Mucosa of stomach (tissue), 1 donor: ENCODE results near the gene FALEC.

Experiments used
- H3K27me3 ChIP-seq: one replicate; pipeline ENCODE4 v1.7.0; 2013; ENCODE audit warnings: mild to moderate bottlenecking, low read length; ENCODE audit not compliant: control insufficient read depth, insufficient read depth
- H3K36me3 ChIP-seq: one replicate; pipeline ENCODE4 v1.7.0; 2013; ENCODE audit warnings: low read length; ENCODE audit not compliant: control insufficient read depth, insufficient read depth
- H3K4me1 ChIP-seq: one replicate; pipeline ENCODE4 v1.7.0; 2013; ENCODE audit warnings: mild to moderate bottlenecking, low read length; ENCODE audit not compliant: control insufficient read depth, insufficient read depth
- H3K4me3 ChIP-seq: one replicate; pipeline ENCODE4 v1.7.0; 2013; ENCODE audit warnings: low read length
- H3K9ac ChIP-seq: one replicate; pipeline ENCODE4 v1.7.0; 2013; ENCODE audit warnings: mild to moderate bottlenecking, low read length, moderate library complexity
- H3K9me3 ChIP-seq: one replicate; pipeline ENCODE4 v1.7.0; 2013; ENCODE audit warnings: mild to moderate bottlenecking, low read length, moderate library complexity; ENCODE audit not compliant: control insufficient read depth
- donor health status: Pancreatic carcinoma.

Gene FALEC

DNA sequence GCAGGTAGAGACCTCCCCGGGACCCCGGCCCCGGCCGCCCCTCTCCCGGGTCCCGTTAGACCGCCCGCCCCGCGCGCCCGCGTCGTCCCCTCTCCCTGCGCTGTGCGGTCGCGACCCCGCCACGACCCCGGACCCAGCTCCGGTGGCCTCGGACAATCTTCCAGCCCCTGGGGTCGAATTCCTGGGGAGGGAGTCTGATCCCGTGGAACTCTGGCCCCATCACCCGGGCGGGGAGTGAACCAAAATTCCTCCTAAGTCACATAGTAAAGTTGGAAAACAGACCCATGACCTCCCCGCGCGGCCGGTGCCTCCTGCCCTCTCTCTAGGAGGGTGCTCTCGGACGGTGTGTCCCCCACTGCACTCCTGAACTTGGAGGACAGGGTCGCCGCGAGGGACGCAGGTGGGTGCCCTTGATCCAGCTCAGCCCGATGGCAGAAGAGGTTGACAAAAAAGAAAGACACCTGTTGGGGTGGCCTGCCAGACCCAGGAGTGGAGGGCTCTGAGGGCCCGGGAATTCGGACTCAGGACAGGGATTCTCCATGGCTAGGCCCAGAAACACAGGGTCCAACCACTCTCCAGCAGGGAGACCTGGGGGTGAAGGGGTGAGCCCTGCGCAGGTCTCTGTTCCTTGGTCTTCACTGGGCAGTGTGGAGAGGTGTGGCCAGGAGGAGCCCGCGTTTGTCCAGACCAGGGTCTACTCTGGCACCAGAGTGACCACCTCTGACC lies 34.1 kb downstream of the FALEC start:
- peaks cover 24% of the 10 kb centered on the region for H3K4me1 ChIP-seq

DNA sequence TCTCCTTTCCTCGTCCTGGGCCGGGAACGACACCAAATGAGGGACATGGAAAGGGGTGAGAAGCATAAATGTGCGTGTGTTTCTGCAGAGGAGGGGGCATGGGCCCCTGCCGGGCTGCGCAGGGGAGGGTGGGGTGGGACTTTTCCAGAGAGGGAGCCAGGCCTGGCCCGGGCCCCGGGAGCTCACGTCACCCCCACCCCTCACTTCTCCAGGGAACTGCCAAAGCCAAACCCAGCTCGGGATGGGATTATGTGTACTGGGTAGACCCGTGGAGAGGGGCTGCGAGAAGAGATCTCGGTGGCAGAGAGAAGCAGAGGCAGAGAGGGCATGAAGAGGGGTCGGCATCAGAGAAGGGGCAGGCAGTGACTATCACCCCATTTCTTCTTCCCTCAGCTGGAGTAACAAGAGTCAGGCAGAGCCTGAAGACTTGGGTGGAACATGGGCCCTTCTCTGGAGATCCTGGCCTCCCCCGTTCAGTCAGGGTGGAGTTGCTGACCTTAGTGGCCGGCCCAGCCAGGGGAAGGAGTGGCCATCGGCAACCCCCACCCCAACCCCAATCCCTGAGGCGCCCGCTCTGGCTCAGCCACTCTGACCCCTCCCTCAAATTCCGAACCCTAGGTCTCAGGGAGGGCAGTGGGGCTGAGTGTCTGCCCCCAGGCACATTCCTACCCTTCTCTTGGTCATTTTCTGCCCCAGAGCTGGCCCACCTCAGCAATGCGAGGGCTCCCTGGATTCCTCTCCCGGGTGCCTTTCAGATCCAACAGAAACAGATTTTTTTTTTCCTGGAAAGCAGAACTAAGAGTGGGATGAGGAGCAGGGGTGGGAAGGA lies 34.9 kb downstream of the FALEC start:
- Histone ChIP-seq H3K9ac (peak overlapping the region; percentile 65), H3K4me3 (no peak overlapping the region), H3K27me3 (peaks cover 22% of the 10 kb centered on the region), H3K4me1 (peaks cover 24% of the 10 kb centered on the region), H3K36me3 (peaks cover 3% of the 10 kb centered on the region), H3K9me3 (no peaks in the 10 kb centered on the region)

More for the DNA sequence above, 34.1 kb downstream of the FALEC start:
- Histone ChIP-seq H3K9me3 (no peaks in the 10 kb centered on the region), H3K9ac (peak overlapping the region; percentile 65), H3K27me3 (peaks cover 25% of the 10 kb centered on the region), H3K36me3 (no peaks in the 10 kb centered on the region), H3K4me3 (no peak overlapping the region)

DNA sequence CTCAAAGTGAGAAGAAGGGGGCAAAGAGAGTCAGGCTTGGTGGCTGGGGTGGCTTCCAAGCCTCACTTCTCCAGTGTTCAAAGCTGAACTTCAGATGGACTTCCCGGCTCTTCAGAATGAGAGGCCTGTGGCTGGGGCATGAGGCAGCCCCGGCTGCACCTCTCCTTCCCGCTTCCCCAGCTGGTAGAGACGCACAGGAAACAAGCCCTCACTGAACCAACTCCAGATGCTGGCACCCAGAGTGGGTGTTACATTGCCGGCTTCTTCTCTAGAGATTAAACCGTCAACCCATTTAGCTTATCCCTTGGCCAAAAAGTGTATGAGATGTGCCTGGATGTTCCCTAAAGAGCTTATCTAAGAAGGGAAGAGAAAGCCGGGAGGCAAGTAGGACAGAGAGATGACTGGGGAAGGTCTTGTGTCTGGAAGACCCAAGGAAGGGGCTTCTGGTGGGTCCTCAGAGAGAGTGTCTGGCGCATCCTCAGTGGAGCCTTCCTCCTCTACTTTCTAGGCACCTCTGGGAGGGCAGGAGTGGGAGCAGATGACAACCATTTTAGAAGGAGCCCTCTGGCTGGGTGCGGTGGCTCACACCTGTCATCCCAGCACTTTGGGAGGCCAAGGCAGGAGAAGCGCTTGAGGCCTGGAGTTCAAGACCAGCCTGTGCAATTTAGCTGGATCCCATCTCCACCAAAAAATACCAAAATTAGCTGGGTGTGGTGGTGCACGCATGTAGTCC lies 35.7 kb downstream of the FALEC start:
- no peaks in the 10 kb centered on the region for H3K9me3 ChIP-seq
- no peak overlapping the region for H3K4me3 ChIP-seq
- H3K9ac ChIP-seq, result no peak overlapping the region
- H3K36me3 ChIP-seq, result peaks cover 7% of the 10 kb centered on the region
- H3K27me3 ChIP-seq, result peaks cover 20% of the 10 kb centered on the region
- peaks cover 24% of the 10 kb centered on the region for H3K4me1 ChIP-seq

DNA sequence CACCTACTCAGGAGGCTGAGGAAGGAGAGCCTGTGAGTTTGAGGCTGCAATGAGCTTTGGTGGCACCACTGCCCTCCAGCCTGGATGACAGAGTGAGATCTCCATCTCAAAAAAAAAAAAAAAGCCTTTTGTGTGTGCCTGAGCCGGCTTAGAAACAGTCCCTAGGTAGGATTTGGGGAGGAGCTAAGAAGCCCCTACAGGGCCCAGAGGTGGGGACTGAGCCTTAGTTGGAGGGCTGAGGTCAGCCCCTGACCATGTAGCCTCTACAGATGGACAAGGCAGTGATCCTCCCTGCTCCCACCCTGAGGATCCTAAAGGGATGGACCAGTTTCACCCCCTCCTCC lies 36.2 kb downstream of the FALEC start:
- Histone ChIP-seq H3K4me3 (no peak overlapping the region), H3K4me1 (peaks cover 24% of the 10 kb centered on the region), H3K36me3 (peaks cover 7% of the 10 kb centered on the region), H3K9me3 (no peaks in the 10 kb centered on the region), H3K9ac (no peak overlapping the region), H3K27me3 (peaks cover 20% of the 10 kb centered on the region)

DNA sequence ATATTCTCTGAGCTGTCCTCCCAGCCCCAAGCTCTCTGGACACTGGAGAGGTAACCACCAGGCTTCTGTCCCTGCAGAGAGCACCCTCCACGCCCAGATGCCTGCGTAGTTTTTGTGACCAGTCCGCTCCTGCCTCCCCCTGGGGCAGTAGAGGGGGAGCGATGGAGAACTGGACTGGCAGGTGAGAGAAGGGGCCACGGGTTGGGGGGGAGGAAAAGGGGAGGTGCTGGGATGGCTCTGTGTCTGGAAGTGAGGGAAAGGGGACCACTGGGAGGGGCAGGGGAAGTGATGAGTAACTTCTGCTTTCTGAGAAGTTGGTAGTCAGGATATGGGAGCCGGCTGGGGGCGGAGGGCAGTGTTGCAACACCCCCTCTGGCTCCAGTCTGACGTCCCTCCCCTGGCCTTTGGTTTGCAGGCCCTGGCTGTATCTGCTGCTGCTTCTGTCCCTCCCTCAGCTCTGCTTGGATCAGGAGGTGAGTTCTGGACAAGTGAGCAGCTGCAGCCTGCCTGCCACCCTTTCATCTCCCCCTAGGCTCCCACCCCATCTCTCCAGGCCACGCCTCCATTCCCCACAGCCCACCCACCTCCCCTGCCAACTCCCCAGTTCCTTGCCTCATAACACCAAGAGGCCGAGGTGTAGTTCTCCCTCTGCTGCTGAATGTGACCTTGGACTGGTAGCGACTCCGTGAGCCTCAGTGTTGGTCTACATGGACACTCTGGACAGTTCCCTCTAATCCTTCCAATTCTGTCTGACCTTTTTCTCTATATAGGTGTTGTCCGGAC lies 36.8 kb downstream of the FALEC start:
- Histone ChIP-seq H3K4me3 (no peak overlapping the region), H3K9me3 (no peaks in the 10 kb centered on the region), H3K9ac (no peak overlapping the region), H3K36me3 (peaks cover 7% of the 10 kb centered on the region), H3K27me3 (peaks cover 20% of the 10 kb centered on the region), H3K4me1 (peaks cover 24% of the 10 kb centered on the region)

DNA sequence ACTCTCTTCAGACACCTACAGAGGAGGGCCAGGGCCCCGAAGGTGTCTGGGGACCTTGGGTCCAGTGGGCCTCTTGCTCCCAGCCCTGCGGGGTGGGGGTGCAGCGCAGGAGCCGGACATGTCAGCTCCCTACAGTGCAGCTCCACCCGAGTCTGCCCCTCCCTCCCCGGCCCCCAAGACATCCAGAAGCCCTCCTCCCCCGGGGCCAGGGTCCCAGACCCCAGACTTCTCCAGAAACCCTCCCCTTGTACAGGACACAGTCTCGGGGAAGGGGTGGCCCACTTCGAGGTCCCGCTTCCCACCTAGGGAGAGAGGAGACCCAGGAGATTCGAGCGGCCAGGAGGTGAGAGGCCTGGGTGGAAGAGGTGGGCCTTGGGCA lies 37.3 kb downstream of the FALEC start:
- H3K4me1 ChIP-seq, result peaks cover 24% of the 10 kb centered on the region
- H3K4me3 ChIP-seq, result no peak overlapping the region
- H3K27me3 ChIP-seq, result peaks cover 20% of the 10 kb centered on the region
- peaks cover 7% of the 10 kb centered on the region for H3K36me3 ChIP-seq
- no peaks in the 10 kb centered on the region for H3K9me3 ChIP-seq
- no peak overlapping the region for H3K9ac ChIP-seq

DNA sequence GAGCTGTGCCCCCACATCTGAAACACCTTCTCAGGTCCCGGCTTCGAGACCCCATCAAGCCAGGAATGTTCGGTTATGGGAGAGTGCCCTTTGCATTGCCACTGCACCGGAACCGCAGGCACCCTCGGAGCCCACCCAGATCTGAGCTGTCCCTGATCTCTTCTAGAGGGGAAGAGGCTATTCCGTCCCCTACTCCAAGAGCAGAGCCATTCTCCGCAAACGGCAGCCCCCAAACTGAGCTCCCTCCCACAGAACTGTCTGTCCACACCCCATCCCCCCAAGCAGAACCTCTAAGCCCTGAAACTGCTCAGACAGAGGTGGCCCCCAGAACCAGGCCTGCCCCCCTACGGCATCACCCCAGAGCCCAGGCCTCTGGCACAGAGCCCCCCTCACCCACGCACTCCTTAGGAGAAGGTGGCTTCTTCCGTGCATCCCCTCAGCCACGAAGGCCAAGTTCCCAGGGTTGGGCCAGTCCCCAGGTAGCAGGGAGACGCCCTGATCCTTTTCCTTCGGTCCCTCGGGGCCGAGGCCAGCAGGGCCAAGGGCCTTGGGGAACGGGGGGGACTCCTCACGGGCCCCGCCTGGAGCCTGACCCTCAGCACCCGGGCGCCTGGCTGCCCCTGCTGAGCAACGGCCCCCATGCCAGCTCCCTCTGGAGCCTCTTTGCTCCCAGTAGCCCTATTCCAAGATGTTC lies 38.0 kb downstream of the FALEC start:
- H3K9me3 ChIP-seq, result no peaks in the 10 kb centered on the region
- no peak overlapping the region for H3K9ac ChIP-seq
- peaks cover 7% of the 10 kb centered on the region for H3K36me3 ChIP-seq
- H3K27me3 ChIP-seq, result peaks cover 20% of the 10 kb centered on the region
- H3K4me3 ChIP-seq, result no peak overlapping the region
- H3K4me1 ChIP-seq, result peaks cover 23% of the 10 kb centered on the region

DNA sequence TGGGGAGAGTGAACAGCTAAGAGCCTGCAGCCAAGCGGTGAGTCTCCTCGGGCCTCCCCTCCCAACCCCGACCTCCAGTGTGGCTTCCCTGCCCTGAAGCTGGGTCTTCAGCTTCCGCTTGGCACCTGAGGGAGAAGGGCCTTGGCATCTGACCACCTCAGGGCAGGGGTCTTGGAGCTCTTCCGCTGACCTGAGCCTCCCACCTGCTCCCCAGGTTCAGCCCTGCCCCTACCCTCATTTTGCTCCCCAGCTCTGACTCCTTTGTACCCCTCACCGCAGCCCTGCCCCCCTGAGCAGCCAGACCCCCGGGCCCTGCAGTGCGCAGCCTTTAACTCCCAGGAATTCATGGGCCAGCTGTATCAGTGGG lies 38.5 kb downstream of the FALEC start:
- no peaks in the 10 kb centered on the region for H3K9me3 ChIP-seq
- no peak overlapping the region for H3K4me3 ChIP-seq
- H3K9ac ChIP-seq, result no peak overlapping the region
- peaks cover 20% of the 10 kb centered on the region for H3K4me1 ChIP-seq
- peaks cover 20% of the 10 kb centered on the region for H3K27me3 ChIP-seq
- peaks cover 7% of the 10 kb centered on the region for H3K36me3 ChIP-seq

DNA sequence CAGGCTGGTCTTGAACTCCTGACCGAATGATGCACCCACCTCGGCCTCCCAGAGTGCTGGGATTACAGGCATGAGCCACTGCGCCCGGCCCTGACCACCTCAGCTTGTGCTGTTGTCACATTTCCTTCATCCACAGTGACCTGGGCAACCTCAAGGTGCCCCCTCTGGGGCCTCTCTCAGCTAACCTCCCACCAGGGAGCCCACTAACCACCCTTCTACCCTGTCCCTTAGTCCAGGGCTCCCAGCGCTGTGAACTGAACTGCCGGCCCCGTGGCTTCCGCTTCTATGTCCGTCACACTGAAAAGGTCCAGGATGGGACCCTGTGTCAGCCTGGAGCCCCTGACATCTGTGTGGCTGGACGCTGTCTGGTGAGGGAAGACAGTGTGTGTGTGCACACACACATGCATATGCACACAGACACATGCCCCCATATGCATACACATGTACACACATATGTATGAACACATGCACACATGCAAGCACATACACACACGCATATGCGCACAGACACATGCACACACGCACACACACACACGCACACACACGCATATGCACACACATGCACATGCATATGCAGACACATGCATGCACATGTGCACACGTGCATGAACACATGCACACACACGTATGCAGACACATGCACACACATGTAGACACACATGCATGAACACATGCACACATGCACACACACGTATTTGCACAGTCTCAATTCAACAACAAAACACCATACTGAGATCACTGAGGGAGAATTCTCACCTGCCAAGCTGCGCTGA lies 39.8 kb downstream of the FALEC start:
- peaks cover 7% of the 10 kb centered on the region for H3K36me3 ChIP-seq
- H3K9ac ChIP-seq, result no peak overlapping the region
- peaks cover 26% of the 10 kb centered on the region for H3K4me1 ChIP-seq
- H3K27me3 ChIP-seq, result peaks cover 11% of the 10 kb centered on the region
- H3K9me3 ChIP-seq, result no peaks in the 10 kb centered on the region
- H3K4me3 ChIP-seq, result no peak overlapping the region

DNA sequence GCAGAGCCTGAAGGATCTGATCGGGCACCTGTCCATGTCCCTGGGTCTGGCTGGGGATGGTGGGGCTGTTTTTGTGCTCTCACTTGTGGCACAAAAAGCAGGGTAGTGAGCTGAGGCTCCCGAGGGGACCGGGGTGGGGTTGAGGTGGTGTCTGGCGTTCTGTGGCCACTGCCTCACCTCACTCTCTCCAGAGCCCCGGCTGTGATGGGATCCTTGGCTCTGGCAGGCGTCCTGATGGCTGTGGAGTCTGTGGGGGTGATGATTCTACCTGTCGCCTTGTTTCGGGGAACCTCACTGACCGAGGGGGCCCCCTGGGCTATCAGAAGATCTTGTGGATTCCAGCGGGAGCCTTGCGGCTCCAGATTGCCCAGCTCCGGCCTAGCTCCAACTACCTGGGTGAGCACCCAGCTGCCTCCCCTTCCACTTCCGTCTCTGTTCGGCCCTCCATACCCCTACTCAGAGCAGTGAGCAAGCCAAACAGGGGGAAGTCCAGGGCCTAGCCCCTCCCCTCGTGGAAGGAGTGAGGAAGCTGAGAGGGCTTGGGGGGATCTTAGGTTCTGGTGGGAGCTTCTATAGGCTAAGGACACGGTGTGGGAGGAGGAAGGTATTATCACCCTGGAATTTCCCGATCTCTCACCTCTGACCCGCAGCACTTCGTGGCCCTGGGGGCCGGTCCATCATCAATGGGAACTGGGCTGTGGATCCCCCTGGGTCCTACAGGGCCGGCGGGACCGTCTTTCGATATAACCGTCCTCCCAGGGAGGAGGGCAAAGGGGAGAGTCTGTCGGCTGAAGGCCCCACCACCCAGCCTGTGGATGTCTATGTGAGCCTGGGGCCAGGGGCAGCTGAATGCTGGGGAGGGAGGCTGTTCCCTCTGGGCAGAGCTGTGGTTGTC lies 40.7 kb downstream of the FALEC start:
- Histone ChIP-seq H3K27me3 (peaks cover 10% of the 10 kb centered on the region), H3K4me1 (peaks cover 35% of the 10 kb centered on the region), H3K9me3 (no peaks in the 10 kb centered on the region), H3K4me3 (no peak overlapping the region), H3K36me3 (peaks cover 7% of the 10 kb centered on the region), H3K9ac (no peak overlapping the region)
